Endodermal cell (in vitro differentiated cells): ENCODE measurements around the gene CHST11. TPM values are rescaled to one million over a fixed set of nuclear protein-coding genes. Genes with fewer than 3 reads are reported as not detected.

ENCODE experiments used
- DNase-seq: peaks from one replicate; pipeline ENCODE4 v3.0.0-alpha.2; 2017
- H3K27ac ChIP-seq: 2 replicates; pipeline ENCODE4 v1.5.1; 2013; ENCODE audit warnings: mild to moderate bottlenecking, low read depth, low read length, moderate library complexity
- H3K27me3 ChIP-seq: 2 replicates; pipeline ENCODE4 v1.6.1; 2013; ENCODE audit warnings: mild to moderate bottlenecking, low read length, moderate library complexity; ENCODE audit not compliant: insufficient read depth, control insufficient read depth, poor library complexity, severe bottlenecking
- H3K36me3 ChIP-seq: 2 replicates; pipeline ENCODE4 v1.7.0; 2013; ENCODE audit warnings: mild to moderate bottlenecking, low read length, moderate library complexity; ENCODE audit not compliant: control insufficient read depth, insufficient read depth
- H3K4me1 ChIP-seq: one replicate; pipeline ENCODE4 v1.7.0; 2013; ENCODE audit warnings: low read length; ENCODE audit not compliant: control insufficient read depth, insufficient read depth
- H3K4me3 ChIP-seq: 2 replicates; pipeline ENCODE4 v1.5.1; 2013; ENCODE audit warnings: mild to moderate bottlenecking, low read length, moderate library complexity
- H3K9ac ChIP-seq: 2 replicates; pipeline ENCODE4 v1.6.1; 2013; ENCODE audit warnings: mild to moderate bottlenecking, low read length, moderate library complexity; ENCODE audit not compliant: poor library complexity, severe bottlenecking; ENCODE audit errors: extremely low read depth
- H3K9me3 ChIP-seq: 2 replicates; pipeline ENCODE4 v1.6.1; 2013; ENCODE audit warnings: mild to moderate bottlenecking, low read length, moderate library complexity; ENCODE audit not compliant: control insufficient read depth
- H3K27ac Mint-ChIP-seq: 2 replicates; pipeline ENCODE4 v1.8.0; 2020; ENCODE audit warnings: mixed read lengths
- H3K27me3 Mint-ChIP-seq: 2 replicates; pipeline ENCODE4 v1.8.0; 2021; ENCODE audit warnings: mild to moderate bottlenecking, mixed read lengths; ENCODE audit not compliant: insufficient read depth
- H3K36me3 Mint-ChIP-seq: 2 replicates; pipeline ENCODE4 v1.8.0; 2020; ENCODE audit warnings: low read depth, mixed read lengths
- H3K4me1 Mint-ChIP-seq: 2 replicates; pipeline ENCODE4 v1.8.0; 2020; ENCODE audit warnings: mixed read lengths
- H3K4me3 Mint-ChIP-seq: 2 replicates; pipeline ENCODE4 v1.8.0; 2020; ENCODE audit warnings: mild to moderate bottlenecking, moderate library complexity, mixed read lengths
- H3K9me3 Mint-ChIP-seq: 2 replicates; pipeline ENCODE4 v1.8.0; 2020; ENCODE audit warnings: mild to moderate bottlenecking, mixed read lengths
- WGBS, 2 experiments: methylation state at CpG; one replicate each; pipeline versions ENCODE4 v1.1.5 to v1.1.7; 2013; ENCODE audit warnings: missing lambda C conversion rate in 2 of 2, mixed read lengths in 1 of 2; ENCODE audit not compliant: insufficient coverage in 1 of 2, insufficient read length in 1 of 2; 5-methylcytosine and 5-hydroxymethylcytosine counted together
- total RNA-seq, 2 donors: library from RNA; stranded (reverse); fragmentation: NEBNext Ultra II Directional in 1 of 2; extraction: Animal tissue kit (Norgen Biotek cat#: 25700) in 1 of 2; gene quantifications; 2 replicates in 1 of 2; 3 replicates in 1 of 2; pipeline ENCODE4 v1.2.1, GENCODE V29; 2021
- TF ChIP-seq, protein P1 (sequence below): fragments of 200-600 bp; sonication (generic); conservative IDR thresholded peaks from 2 replicates; pipeline ENCODE4 v1.5.0; 2021; ENCODE audit warnings: antibody characterized with exemption, mild to moderate bottlenecking

The CHST11 gene
- total RNA-seq, 2 donors from 2014 or later: 30.7 to 36.2 TPM

DNA sequence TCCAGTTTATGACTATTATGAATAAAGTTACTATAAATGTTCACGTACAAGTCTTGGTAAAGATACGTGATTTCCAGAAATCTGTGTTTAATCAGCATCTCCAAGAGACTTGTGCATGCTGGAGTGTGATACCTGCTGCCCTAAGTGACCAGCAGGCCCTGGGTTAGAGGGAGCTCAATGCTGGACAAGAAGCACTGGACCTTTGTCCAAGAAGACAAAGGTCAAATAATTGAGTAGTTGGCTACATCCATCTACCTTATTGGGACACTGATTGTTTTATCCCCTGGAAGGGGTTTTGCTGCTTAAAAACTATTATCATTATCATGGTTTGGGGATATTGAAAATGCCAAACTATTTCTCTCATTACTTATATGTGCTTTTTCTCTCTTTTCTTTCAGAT, 37.0 kb upstream of the CHST11 start:
- peaks cover 22% of the 10 kb centered on the region for H3K9me3 ChIP-seq
- Mint-ChIP-seq H3K27ac (no peak overlapping the region), H3K36me3 (no peaks in the 10 kb centered on the region), H3K4me1 (no peaks in the 10 kb centered on the region), H3K27me3 (peaks cover 3% of the 10 kb centered on the region), H3K4me3 (no peak overlapping the region), H3K9me3 (peaks cover 14% of the 10 kb centered on the region)
- no peak overlapping the region for H3K27ac ChIP-seq
- no peaks in the 10 kb centered on the region for H3K27me3 ChIP-seq
- TF ChIP-seq, protein P1, sequence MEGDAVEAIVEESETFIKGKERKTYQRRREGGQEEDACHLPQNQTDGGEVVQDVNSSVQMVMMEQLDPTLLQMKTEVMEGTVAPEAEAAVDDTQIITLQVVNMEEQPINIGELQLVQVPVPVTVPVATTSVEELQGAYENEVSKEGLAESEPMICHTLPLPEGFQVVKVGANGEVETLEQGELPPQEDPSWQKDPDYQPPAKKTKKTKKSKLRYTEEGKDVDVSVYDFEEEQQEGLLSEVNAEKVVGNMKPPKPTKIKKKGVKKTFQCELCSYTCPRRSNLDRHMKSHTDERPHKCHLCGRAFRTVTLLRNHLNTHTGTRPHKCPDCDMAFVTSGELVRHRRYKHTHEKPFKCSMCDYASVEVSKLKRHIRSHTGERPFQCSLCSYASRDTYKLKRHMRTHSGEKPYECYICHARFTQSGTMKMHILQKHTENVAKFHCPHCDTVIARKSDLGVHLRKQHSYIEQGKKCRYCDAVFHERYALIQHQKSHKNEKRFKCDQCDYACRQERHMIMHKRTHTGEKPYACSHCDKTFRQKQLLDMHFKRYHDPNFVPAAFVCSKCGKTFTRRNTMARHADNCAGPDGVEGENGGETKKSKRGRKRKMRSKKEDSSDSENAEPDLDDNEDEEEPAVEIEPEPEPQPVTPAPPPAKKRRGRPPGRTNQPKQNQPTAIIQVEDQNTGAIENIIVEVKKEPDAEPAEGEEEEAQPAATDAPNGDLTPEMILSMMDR: no peak
- H3K4me3 ChIP-seq: no peak overlapping the region
- 96 to 100% methylated on average over 2 of the region's 2 CpGs for WGBS, 2 experiments
- no peak overlapping the region for H3K9ac ChIP-seq
- no peaks in the 10 kb centered on the region for H3K36me3 ChIP-seq
- no peak for DNase-seq
- H3K4me1 ChIP-seq: peaks cover 4% of the 10 kb centered on the region

- Histone ChIP-seq H3K27ac (no peak overlapping the region), H3K27me3 (no peaks in the 10 kb centered on the region), H3K9me3 (peaks cover 22% of the 10 kb centered on the region), H3K9ac (no peak overlapping the region), H3K4me3 (no peak overlapping the region), H3K36me3 (no peaks in the 10 kb centered on the region), H3K4me1 (peaks cover 4% of the 10 kb centered on the region)
- Mint-ChIP-seq H3K27me3 (peaks cover 3% of the 10 kb centered on the region), H3K36me3 (no peaks in the 10 kb centered on the region), H3K27ac (no peak overlapping the region), H3K4me1 (no peaks in the 10 kb centered on the region), H3K9me3 (peaks cover 14% of the 10 kb centered on the region), H3K4me3 (no peak overlapping the region)
- TF ChIP-seq, protein P1: no peak
- 67 to 94% methylated on average over 1 to 2 of the region's 2 CpGs for WGBS, 2 experiments
- no peak for DNase-seq
Observed at GRCh38 chr12:104420868-104421267, 35.9 kb upstream of the CHST11 start.

- Mint-ChIP-seq H3K4me1 (no peaks in the 10 kb centered on the region), H3K36me3 (no peaks in the 10 kb centered on the region), H3K27me3 (peaks cover 3% of the 10 kb centered on the region), H3K4me3 (no peak overlapping the region), H3K9me3 (peaks cover 14% of the 10 kb centered on the region), H3K27ac (no peak overlapping the region)
- WGBS, 2 experiments: 90 to 100% methylated on average over 1 to 2 of the region's 2 CpGs
- Histone ChIP-seq H3K27ac (no peak overlapping the region), H3K4me1 (peaks cover 4% of the 10 kb centered on the region), H3K27me3 (no peaks in the 10 kb centered on the region), H3K9me3 (peaks cover 22% of the 10 kb centered on the region), H3K9ac (no peak overlapping the region), H3K4me3 (no peak overlapping the region), H3K36me3 (no peaks in the 10 kb centered on the region)
- DNase-seq: no peak
- TF ChIP-seq, protein P1: no peak
Observed at GRCh38 chr12:104421343-104421742, 35.4 kb upstream of the CHST11 start.
